Measurements from ENCODE around the gene BCL7A.
A peak's percentile ranks its signal among the peaks of the same experiment; 100 is the strongest.

Gene BCL7A

GRCh38 chr12:122057769-122058168, 36.1 kb downstream of the BCL7A start:
- H3K4me3 ChIP-seq (ENCODE audit: low read length), result no peak overlapping the region
- DNase-seq (ENCODE audit: low read depth), result no peak
- no peak for TF ChIP-seq CTCF (conservative IDR thresholded peaks at IDR 0.05; ENCODE audit: low read length)

- H3K4me3 ChIP-seq (ENCODE audit: low read length), result no peak overlapping the region
- TF ChIP-seq CTCF (conservative IDR thresholded peaks at IDR 0.05; ENCODE audit: low read length), result no peak
- no peak for DNase-seq (ENCODE audit: low read depth)
Observed at GRCh38 chr12:122058549-122059149, 37.0 kb downstream of the BCL7A start.

GRCh38 chr12:122059203-122059960, 37.7 kb downstream of the BCL7A start:
- H3K4me3 ChIP-seq (ENCODE audit: low read length), result no peak overlapping the region
- TF ChIP-seq CTCF (conservative IDR thresholded peaks at IDR 0.05; ENCODE audit: low read length), result no peak
- no peak for DNase-seq (ENCODE audit: low read depth)

GRCh38 chr12:122060081-122060501, 38.4 kb downstream of the BCL7A start:
- no peak for TF ChIP-seq CTCF (conservative IDR thresholded peaks at IDR 0.05; ENCODE audit: low read length)
- H3K4me3 ChIP-seq (ENCODE audit: low read length), result no peak overlapping the region
- DNase-seq (ENCODE audit: low read depth), result no peak

GRCh38 chr12:122061253-122061652, 39.6 kb downstream of the BCL7A start:
- H3K4me3 ChIP-seq (ENCODE audit: low read length), result no peak overlapping the region
- no peak for DNase-seq (ENCODE audit: low read depth)
- TF ChIP-seq CTCF (conservative IDR thresholded peaks at IDR 0.05; ENCODE audit: low read length), result no peak

GRCh38 chr12:122062832-122063693, 41.4 kb downstream of the BCL7A start:
- no peak for TF ChIP-seq CTCF (conservative IDR thresholded peaks at IDR 0.05; ENCODE audit: low read length)
- DNase-seq (ENCODE audit: low read depth), result peak; percentile 62
- H3K4me3 ChIP-seq (ENCODE audit: low read length), result no peak overlapping the region; the same call in 1 of the 2 replicates

Measured in AG10803 (cell line).